HepG2 (cell line): Measurements from ENCODE around the gene CNTN5. TPM values are rescaled to one million over a fixed set of nuclear protein-coding genes. Genes with fewer than 3 reads are reported as not detected.

Experiments used
- ATAC-seq: fragments of 200-7000 bp; cut with Tn5 transposase; 3 replicates; pipeline ENCODE4 v1.9.1; 2020; ENCODE audit warnings: mild to moderate bottlenecking, moderate library complexity
- BruUV-seq: library from RNA; stranded (reverse); fragments of 400-500 nt; replicated peaks from 2 replicates; lab custom pipeline; 2021; lab: Mats Ljungman, UMichigan
- CTCF ChIA-PET: fragments of 300-600 bp; formaldehyde crosslinking; extraction: SDS; loops from one replicate; lab custom pipeline; 2021; ENCODE audit warnings: low total read pairs, inconsistent platforms, low intra/inter-chr PET ratio; lab: Yijun Ruan, JAX
- POLR2A ChIA-PET: fragments of 350-600 bp; sonication (Branson Sonifier 250); formaldehyde crosslinking; loops from one replicate; lab custom pipeline; 2020; ENCODE audit warnings: antibody characterized with exemption, inconsistent platforms; lab: Yijun Ruan, JAX
- DNase-seq: peaks from one replicate; pipeline ENCODE4 v3.0.0-alpha.2; 2015; ENCODE audit warnings: low spot score
- FAIRE-seq: peaks from 3 replicates; lab custom pipeline; 2011; peaks lifted over from hg19 to GRCh38; lab: Jason Lieb, UNC
- H2AFZ ChIP-seq: one replicate; pipeline ENCODE4 v1.6.1; 2011; ENCODE audit warnings: low read length, inconsistent platforms
- H3K27ac ChIP-seq: fragments of 300-600 bp; 3 replicates; pipeline ENCODE4 v1.8.0; 2011; ENCODE audit warnings: mixed run types, mild to moderate bottlenecking, mixed read lengths, low read length, inconsistent platforms; ENCODE audit not compliant: insufficient read depth; ENCODE audit errors: extremely low read length
- H3K27me3 ChIP-seq, 2 experiments: fragments of 200-600 bp in 1 of 2; 2 replicates in 1 of 2; 3 replicates in 1 of 2; pipeline versions ENCODE4 v1.6.0 to v1.8.0; 2011; ENCODE audit warnings: low read length in 2 of 2, mild to moderate bottlenecking in 2 of 2, moderate library complexity in 2 of 2, inconsistent platforms in 1 of 2; ENCODE audit not compliant: insufficient read depth in 2 of 2, control insufficient read depth in 1 of 2
- H3K36me3 ChIP-seq, 2 experiments: fragments of 200-600 bp in 1 of 2; replicated peaks in 1 of 2; 2 replicates in 1 of 2; 3 replicates in 1 of 2; pipeline versions ENCODE4 v1.5.1 to v1.8.0; 2011; ENCODE audit warnings: low read length in 2 of 2, inconsistent platforms in 1 of 2; ENCODE audit not compliant: insufficient read depth in 2 of 2, control insufficient read depth in 1 of 2
- H3K4me1 ChIP-seq: 2 replicates; pipeline ENCODE4 v1.5.1; 2012; ENCODE audit warnings: low read length, inconsistent platforms; ENCODE audit not compliant: insufficient read depth
- H3K4me2 ChIP-seq: 2 replicates; pipeline ENCODE4 v1.6.0; 2011; ENCODE audit warnings: low read depth, low read length, inconsistent platforms
- H3K4me3 ChIP-seq, 3 experiments: fragments of 200-600 bp in 1 of 3; sonication (generic), shearing (Covaris generic) in 1 of 3; replicated peaks in 1 of 3; 2 replicates each; pipeline ENCODE4 v1.5.1; 2011 to 2016; ENCODE audit warnings: low read length in 3 of 3, inconsistent platforms in 2 of 3, low read depth in 2 of 3, mild to moderate bottlenecking in 2 of 3, control low read depth in 1 of 3, mixed read lengths in 1 of 3; ENCODE audit not compliant: insufficient read depth in 1 of 3
- H3K79me2 ChIP-seq: one replicate; pipeline ENCODE4 v1.6.1; 2011; ENCODE audit warnings: low read length, inconsistent platforms; ENCODE audit not compliant: insufficient read depth
- H3K9ac ChIP-seq: 2 replicates; pipeline ENCODE4 v1.6.0; 2011; ENCODE audit warnings: mild to moderate bottlenecking, low read depth, low read length, inconsistent platforms; ENCODE audit not compliant: insufficient read depth
- H3K9me3 ChIP-seq: 2 replicates; pipeline ENCODE4 v1.5.1; 2012; ENCODE audit warnings: mild to moderate bottlenecking, low read length
- H4K20me1 ChIP-seq: 2 replicates; pipeline ENCODE4 v1.6.0; 2011; ENCODE audit warnings: inconsistent platforms, mild to moderate bottlenecking, low read length, moderate library complexity; ENCODE audit not compliant: insufficient read depth
- ARID3A ChIP-seq: IDR thresholded peaks from 2 replicates; pipeline ENCODE4 v1.6.1; 2012; ENCODE audit warnings: low read depth, low read length, improper control_type of control experiment
- GTF3A ChIP-seq: sonication (generic); formaldehyde crosslinking; conservative IDR thresholded peaks from 2 replicates; pipeline ENCODE4 v1.4.0; 2020; ENCODE audit warnings: mild to moderate bottlenecking, missing genetic modification reagents
- MBD4 ChIP-seq: IDR thresholded peaks from 2 replicates; pipeline ENCODE4 v1.6.1; 2012; ENCODE audit warnings: low read length, inconsistent platforms, borderline replicate concordance
- NCOA5 ChIP-seq: sonication (generic); formaldehyde crosslinking; IDR thresholded peaks from 2 replicates; pipeline ENCODE4 v1.4.0; 2020; ENCODE audit warnings: missing genetic modification reagents
- RFXANK ChIP-seq: IDR thresholded peaks from 2 replicates; pipeline ENCODE4 v1.6.1; 2016
- SAP130 ChIP-seq: IDR thresholded peaks from 2 replicates; pipeline ENCODE4 v1.6.1; 2016; ENCODE audit warnings: low read depth
- SKIL ChIP-seq: sonication (generic); formaldehyde crosslinking; IDR thresholded peaks from 2 replicates; pipeline ENCODE4 v1.8.0; 2022; ENCODE audit warnings: missing genetic modification reagents, mild to moderate bottlenecking, moderate library complexity, borderline replicate concordance
- TBL1XR1 ChIP-seq: fragments of 150-350 bp; IDR thresholded peaks from 2 replicates; pipeline ENCODE4 v1.6.1; 2014; ENCODE audit warnings: borderline replicate concordance, low read length; ENCODE audit not compliant: partially characterized antibody
- ZKSCAN5 ChIP-seq: sonication (generic); formaldehyde crosslinking; IDR thresholded peaks from 2 replicates; pipeline ENCODE4 v1.5.1; 2020; ENCODE audit warnings: mild to moderate bottlenecking, missing genetic modification reagents
- ZMYM2 ChIP-seq: sonication (generic); formaldehyde crosslinking; IDR thresholded peaks from 2 replicates; pipeline ENCODE4 v1.8.0; 2022; ENCODE audit warnings: mild to moderate bottlenecking, missing genetic modification reagents
- ZNF230 ChIP-seq: sonication (generic); formaldehyde crosslinking; IDR thresholded peaks from 2 replicates; pipeline ENCODE4 v1.4.0; 2020; ENCODE audit warnings: mild to moderate bottlenecking, missing genetic modification reagents
- ZNF407 ChIP-seq: sonication (generic); formaldehyde crosslinking; IDR thresholded peaks from one replicate; pipeline ENCODE4 v1.5.1; 2020; ENCODE audit warnings: mild to moderate bottlenecking, missing genetic modification reagents; ENCODE audit errors: not compliant biosample characterization
- ZNF570 ChIP-seq: sonication (generic); formaldehyde crosslinking; IDR thresholded peaks from 2 replicates; pipeline ENCODE4 v1.4.0; 2020; ENCODE audit warnings: mild to moderate bottlenecking, missing genetic modification reagents, borderline replicate concordance
- WGBS: methylation state at CpG from one replicate; pipeline ENCODE4 v1.1.6; 2017; ENCODE audit warnings: low lambda C conversion rate; 5-methylcytosine and 5-hydroxymethylcytosine counted together
- in situ Hi-C: cut with HindIII; loops from 2 replicates; pipeline ENCODE4 v1.10.0; 2017; ENCODE audit warnings: low pct_unique_long_range_greater_than_20kb; ENCODE audit not compliant: extremely low pct_ligation_motif_present
- intact Hi-C: fragments of 100-400 bp; cut with micrococcal nuclease; formaldehyde crosslinking; loops from one replicate; pipeline ENCODE4 v1.10.0; 2022; ENCODE audit not compliant: unreplicated experiment
- polyA plus RNA-seq, 8 experiments: library from polyadenylated mRNA; depleted of rRNA in 3 of 8; stranded (reverse) in 7 of 8; unstranded in 1 of 8; fragments of >200 nt; fragmentation: Illumina TruSeq in 4 of 8; extraction: Trizol in 4 of 8; gene quantifications; 2 replicates each; pipeline versions ENCODE4 v1.2.1 to v1.2.3, GENCODE V29; 2011 to 2016; ENCODE audit warnings: low read depth in 4 of 8, missing spikeins in 1 of 8, mixed read lengths in 1 of 8; ENCODE audit not compliant: insufficient read depth in 1 of 8
- total RNA-seq, 5 experiments: library from RNA; depleted of rRNA; stranded (reverse); fragments of >200 nt; fragmentation: Illumina TruSeq; extraction: Trizol; gene quantifications; 2 replicates each; pipeline ENCODE4 v1.2.3, GENCODE V29; 2016; ENCODE audit warnings: low read depth in 1 of 5

The CNTN5 gene
- total and polyA plus RNA-seq, 2 of the 13 experiments (the other 11 are each of a cell fraction or from before 2014, with no cell fraction given): not detected

- H2AFZ ChIP-seq: no peak overlapping the region
- 27% methylated on average over 13 of the region's 13 CpGs for WGBS
- POLR2A ChIA-PET: no interaction called here
- no peaks in the 10 kb centered on the region; a peak in 1 of 5 replicates for H3K27me3 ChIP-seq
- H3K9me3 ChIP-seq: no peaks in the 10 kb centered on the region
- no TSS peak for BruUV-seq
- in situ Hi-C loops: no loop called here
- H3K4me1 ChIP-seq: no peaks in the 10 kb centered on the region
- no peaks in the 10 kb centered on the region for H3K79me2 ChIP-seq
- intact Hi-C loops: no loop called here
- H4K20me1 ChIP-seq: no peaks in the 10 kb centered on the region
- H3K36me3 ChIP-seq: no peaks in the 10 kb centered on the region
- FAIRE-seq: no peak
- ATAC-seq: no peak
- H3K4me2 ChIP-seq: no peak overlapping the region
- CTCF ChIA-PET: no interaction called here
- H3K9ac ChIP-seq: no peak overlapping the region
- no peak overlapping the region for H3K4me3 ChIP-seq
- DNase-seq: no peak
- no peak overlapping the region for H3K27ac ChIP-seq
- TF ChIP-seq NCOA5 (CRISPR knock-in tag): no peak
- no peak for TF ChIP-seq SAP130 (CRISPR knock-in tag)
- TF ChIP-seq GTF3A (CRISPR knock-in tag): no peak
- no peak for TF ChIP-seq ARID3A
- TF ChIP-seq MBD4: no peak
- TF ChIP-seq ZKSCAN5 (CRISPR knock-in tag): no peak
- TF ChIP-seq RFXANK (CRISPR knock-in tag): no peak
- no peak for TF ChIP-seq ZMYM2
- no peak for TF ChIP-seq ZNF230 (CRISPR knock-in tag)
- TF ChIP-seq ZNF570 (CRISPR knock-in tag): no peak
- TF ChIP-seq TBL1XR1: no peak
- no peak for TF ChIP-seq ZNF407 (CRISPR knock-in tag)
- no peak for TF ChIP-seq SKIL (CRISPR knock-in tag)
These were observed 296.2 kb downstream of the CNTN5 start for GRCh38 chr11:99316776-99317520.
